Stimulated activated CD8-positive, alpha-beta memory T cell treated with anti-CD3 and anti-CD28 coated beads, Interleukin-7, amount 100 ng/mL, for 48 hours (primary cell): ENCODE measurements around the gene RAB3IL1.
"Not testable (repeated sequence)": the region's sequence is repeated elsewhere in the genome, so short reads cannot be mapped to it uniquely, and the experiment has no call there.

ENCODE experiments used
- DNase-seq, 2 donors: peaks; one replicate each; pipeline ENCODE4 v3.0.0-alpha.2; 2020; ENCODE audit warnings: low read depth in 1 of 2; ENCODE audit errors: extremely low read depth in 1 of 2

The RAB3IL1 gene

GRCh38 chr11:61954106-61954850 lies 36.9 kb upstream of the RAB3IL1 start:
- DNase-seq: no peak

- DNase-seq: not testable (repeated sequence)
Observed at GRCh38 chr11:61953632-61954031, 36.3 kb upstream of the RAB3IL1 start.

- no peak for DNase-seq
Observed at GRCh38 chr11:61952882-61953281, 35.5 kb upstream of the RAB3IL1 start.

GRCh38 chr11:61951484-61952135 lies 34.2 kb upstream of the RAB3IL1 start:
- DNase-seq: no peak

- DNase-seq: no peak
Observed at GRCh38 chr11:61950035-61950547, 32.7 kb upstream of the RAB3IL1 start, which contains the start of gene BEST1. Gene BEST1, plus strand, starts transcription at chr11:61950351. Its CDS starts 1,456 bp downstream, at chr11:61951807.

GRCh38 chr11:61949169-61950034 lies 32.0 kb upstream of the RAB3IL1 start:
- DNase-seq: no peak

- no peak for DNase-seq
Observed at GRCh38 chr11:61948505-61948904, 31.1 kb upstream of the RAB3IL1 start.

GRCh38 chr11:61947486-61948210 lies 30.3 kb upstream of the RAB3IL1 start:
- no peak for DNase-seq

- DNase-seq: no peak
Observed at GRCh38 chr11:61946894-61947293, 29.5 kb upstream of the RAB3IL1 start.

- no peak for DNase-seq
Observed at GRCh38 chr11:61945191-61945590, 27.8 kb upstream of the RAB3IL1 start.

GRCh38 chr11:61940466-61940865 lies 23.1 kb upstream of the RAB3IL1 start:
- DNase-seq: no peak

- DNase-seq: no peak
Observed at GRCh38 chr11:61935861-61936260, 18.5 kb upstream of the RAB3IL1 start.

- DNase-seq: no peak
Observed at GRCh38 chr11:61930933-61931332, 13.6 kb upstream of the RAB3IL1 start.

- DNase-seq: no peak
Observed at GRCh38 chr11:61928606-61929005, 11.2 kb upstream of the RAB3IL1 start.

GRCh38 chr11:61927501-61927900 lies 10.1 kb upstream of the RAB3IL1 start:
- DNase-seq: no peak

GRCh38 chr11:61926235-61926634 lies 8.9 kb upstream of the RAB3IL1 start:
- DNase-seq: no peak

- DNase-seq: no peak
Observed at GRCh38 chr11:61925736-61926135, 8.4 kb upstream of the RAB3IL1 start.

- DNase-seq: no peak
Observed at GRCh38 chr11:61924064-61924455, 6.7 kb upstream of the RAB3IL1 start.

GRCh38 chr11:61923166-61924063 lies 6.0 kb upstream of the RAB3IL1 start:
- DNase-seq: no peak

- no peak for DNase-seq
Observed at GRCh38 chr11:61922539-61922938, 5.2 kb upstream of the RAB3IL1 start.
